Testis (tissue), 3 donors: Measurements from ENCODE around the gene RAB22A. TPM values are rescaled to one million over a fixed set of nuclear protein-coding genes. Genes with fewer than 3 reads are reported as not detected.

ENCODE experiments used
- DNase-seq: peaks from one replicate; pipeline ENCODE4 v3.0.0-alpha.2; 2019
- H3K27ac ChIP-seq, 2 donors: fragments of 200-600 bp; sonication (generic); one replicate each; pipeline ENCODE4 v1.5.1; 2019
- H3K27me3 ChIP-seq: fragments of 200-600 bp; sonication (generic); one replicate; pipeline ENCODE4 v1.5.1; 2019
- H3K36me3 ChIP-seq: fragments of 200-600 bp; sonication (generic); one replicate; pipeline ENCODE4 v1.5.1; 2017; ENCODE audit warnings: low read depth; ENCODE audit errors: missing control alignments
- H3K4me1 ChIP-seq: fragments of 200-600 bp; sonication (generic); one replicate; pipeline ENCODE4 v1.5.1; 2019
- H3K4me3 ChIP-seq, 2 donors: fragments of 200-600 bp; sonication (generic); one replicate each; pipeline ENCODE4 v1.5.1; 2017 to 2019
- H3K9me3 ChIP-seq: fragments of 200-600 bp; sonication (generic); one replicate; pipeline ENCODE4 v1.5.1; 2017
- CTCF ChIP-seq, 3 experiments: fragments of 450-650 bp in 2 of 3; fragments of 200-600 bp in 1 of 3; sonication (generic) in 1 of 3; IDR thresholded peaks; one replicate each; pipeline ENCODE4 v1.5.1; 2016 to 2019; ENCODE audit warnings: antibody characterized with exemption in 3 of 3, mild to moderate bottlenecking in 2 of 3, moderate library complexity in 1 of 3
- POLR2A ChIP-seq: fragments of 450-650 bp; IDR thresholded peaks from one replicate; pipeline ENCODE4 v1.6.1; 2017; ENCODE audit warnings: antibody characterized with exemption, mild to moderate bottlenecking, moderate library complexity
- WGBS, 2 donors: methylation state at CpG; one replicate each; pipeline ENCODE4 v1.1.5; 2018; 5-methylcytosine and 5-hydroxymethylcytosine counted together
- intact Hi-C: fragments of 100-400 bp; cut with DNase I; formaldehyde crosslinking; loops from one replicate; pipeline ENCODE4 v1.15.1; 2023; ENCODE audit warnings: low total_unique reads
- polyA plus RNA-seq: library from polyadenylated mRNA; stranded (reverse); fragments of 350-450 nt; fragmentation: Illumina TruSeq; extraction: RNeasy Lipid Tissue Mini Kit (QIAGEN cat#74804); gene quantifications from one replicate; pipeline ENCODE4 v1.2.3, GENCODE V29; 2014; ENCODE audit warnings: low read depth, low replicate concordance; ENCODE audit not compliant: insufficient read depth
- total RNA-seq, 2 donors: library from RNA; depleted of rRNA; stranded (reverse); fragments of >200 nt; gene quantifications; one replicate each; pipeline ENCODE4 v1.2.3, GENCODE V29; 2016

Gene RAB22A
- total and polyA plus RNA-seq, 3 donors from 2014 or later = 11.2 to 20.8 (median 19.2) TPM

- H3K27me3 ChIP-seq = no peaks in the 10 kb centered on the region
- H3K36me3 ChIP-seq = no peaks in the 10 kb centered on the region
- no peaks in the 10 kb centered on the region for H3K4me1 ChIP-seq
- TF ChIP-seq POLR2A (no peak), CTCF (IDR thresholded peaks at IDR 0.05) (no peak)
- H3K9me3 ChIP-seq = no peaks in the 10 kb centered on the region
- 75 to 82% methylated on average over 7 of the region's 7 CpGs for WGBS, 2 donors
- DNase-seq = no peak
- H3K4me3 ChIP-seq = no peak overlapping the region
- H3K27ac ChIP-seq = no peak overlapping the region
- intact Hi-C loops = no loop called here
Observed at GRCh38 chr20:58377766-58378401, 68.4 kb downstream of the RAB22A start.

- Histone ChIP-seq H3K4me3 (no peak overlapping the region), H3K27ac (no peak overlapping the region), H3K27me3 (no peaks in the 10 kb centered on the region), H3K9me3 (no peaks in the 10 kb centered on the region), H3K36me3 (no peaks in the 10 kb centered on the region), H3K4me1 (no peaks in the 10 kb centered on the region)
- no peak for TF ChIP-seq POLR2A
- no peak for TF ChIP-seq CTCF (IDR thresholded peaks at IDR 0.05)
- DNase-seq = no peak
- intact Hi-C loops = no loop called here
- 75 to 76% methylated on average over 3 of the region's 3 CpGs for WGBS, 2 donors
Observed at GRCh38 chr20:58378704-58379103, 69.2 kb downstream of the RAB22A start.

GRCh38 chr20:58381627-58382026 lies 72.1 kb downstream of the RAB22A start:
- H3K27me3 ChIP-seq = no peaks in the 10 kb centered on the region
- H3K36me3 ChIP-seq = no peaks in the 10 kb centered on the region
- H3K4me1 ChIP-seq = no peaks in the 10 kb centered on the region
- no peak overlapping the region for H3K27ac ChIP-seq
- TF ChIP-seq POLR2A = no peak
- TF ChIP-seq CTCF (IDR thresholded peaks at IDR 0.05) = no peak
- DNase-seq = no peak
- intact Hi-C loops = no loop called here
- WGBS, 2 donors = 93 to 97% methylated on average over 7 of the region's 7 CpGs
- no peak overlapping the region for H3K4me3 ChIP-seq
- no peaks in the 10 kb centered on the region for H3K9me3 ChIP-seq

GRCh38 chr20:58382096-58382495 lies 72.6 kb downstream of the RAB22A start:
- Histone ChIP-seq H3K27ac (no peak overlapping the region), H3K27me3 (no peaks in the 10 kb centered on the region), H3K4me3 (no peak overlapping the region), H3K36me3 (no peaks in the 10 kb centered on the region), H3K9me3 (no peaks in the 10 kb centered on the region), H3K4me1 (no peaks in the 10 kb centered on the region)
- intact Hi-C loops = no loop called here
- WGBS, 2 donors = 66 to 83% methylated on average over 4 of the region's 4 CpGs
- DNase-seq = no peak
- TF ChIP-seq CTCF (IDR thresholded peaks at IDR 0.05) (no peak), POLR2A (no peak)

- no peak overlapping the region for H3K4me3 ChIP-seq
- 92 to 93% methylated on average over 5 of the region's 5 CpGs for WGBS, 2 donors
- DNase-seq = no peak
- TF ChIP-seq CTCF (IDR thresholded peaks at IDR 0.05) (no peak), POLR2A (no peak)
- H3K36me3 ChIP-seq = no peaks in the 10 kb centered on the region
- H3K4me1 ChIP-seq = no peaks in the 10 kb centered on the region
- intact Hi-C loops = no loop called here
- H3K27ac ChIP-seq = no peak overlapping the region
- no peaks in the 10 kb centered on the region for H3K9me3 ChIP-seq
- H3K27me3 ChIP-seq = no peaks in the 10 kb centered on the region
Observed at GRCh38 chr20:58384821-58385220, 75.3 kb downstream of the RAB22A start.
